ENCODE measurements around the gene HGFAC.

The HGFAC gene

GRCh38 chr4:3470244-3471097 lies 28.7 kb downstream of the HGFAC start:
- in situ Hi-C loops (cut with MboI; ENCODE audit: low sequenced_read_pairs) = no loop called here
- Histone ChIP-seq H3K4me3 (no peak overlapping the region), H3K9me3 (no peaks in the 10 kb centered on the region), H3K4me1 (no peaks in the 10 kb centered on the region), H3K27me3 (ENCODE audit: low read depth) (peaks cover 4% of the 10 kb centered on the region; the same call in 1 of the 2 replicates), H3K36me3 (replicated peaks) (no peaks in the 10 kb centered on the region)
- no peak for DNase-seq (ENCODE audit: low spot score in 2 of 2)

- no peak for DNase-seq (ENCODE audit: low spot score in 2 of 2)
- Histone ChIP-seq H3K9me3 (no peaks in the 10 kb centered on the region), H3K4me1 (no peaks in the 10 kb centered on the region), H3K27me3 (ENCODE audit: low read depth) (peaks cover 4% of the 10 kb centered on the region; the same call in 1 of the 2 replicates), H3K36me3 (replicated peaks) (no peaks in the 10 kb centered on the region), H3K4me3 (no peak overlapping the region)
- in situ Hi-C loops (cut with MboI; ENCODE audit: low sequenced_read_pairs) = no loop called here
Measured at GRCh38 chr4:3471098-3471760, 29.5 kb downstream of the HGFAC start.

DNA sequence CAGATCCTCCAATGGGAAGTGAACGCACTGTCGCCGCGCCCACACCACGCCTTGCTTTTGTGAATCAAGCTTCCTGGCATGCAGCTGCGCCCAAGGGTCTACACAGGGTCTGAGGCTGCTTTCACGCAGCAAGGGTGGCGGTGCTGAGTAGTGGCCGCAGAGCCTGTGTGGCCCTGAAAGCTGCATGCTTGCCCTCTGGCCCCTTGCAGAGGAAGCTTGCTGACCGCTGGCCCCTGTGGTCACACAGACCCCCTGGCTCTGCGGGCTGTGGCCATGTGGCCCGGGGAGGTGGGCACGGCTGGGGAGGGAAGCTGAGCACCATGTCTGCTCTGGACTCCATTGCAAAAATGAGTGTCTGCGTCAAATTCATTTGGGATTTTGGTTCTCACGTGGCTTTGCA lies 30.1 kb downstream of the HGFAC start:
- peaks cover 10% of the 10 kb centered on the region; the same call in 1 of the 2 replicates for H3K27me3 ChIP-seq (ENCODE audit: low read depth)
- in situ Hi-C loops (cut with MboI; ENCODE audit: low sequenced_read_pairs) = no loop called here
- H3K4me3 ChIP-seq = no peak overlapping the region
- H3K9me3 ChIP-seq = no peaks in the 10 kb centered on the region
- H3K4me1 ChIP-seq = no peaks in the 10 kb centered on the region
- H3K36me3 ChIP-seq (replicated peaks) = no peaks in the 10 kb centered on the region
- no peak for DNase-seq (ENCODE audit: low spot score in 2 of 2)

GRCh38 chr4:3472411-3473141 lies 30.8 kb downstream of the HGFAC start:
- no peaks in the 10 kb centered on the region for H3K4me1 ChIP-seq
- H3K27me3 ChIP-seq (ENCODE audit: low read depth) = peaks cover 10% of the 10 kb centered on the region; the same call in 1 of the 2 replicates
- in situ Hi-C loops (cut with MboI; ENCODE audit: low sequenced_read_pairs) = no loop called here
- no peaks in the 10 kb centered on the region for H3K36me3 ChIP-seq (replicated peaks)
- H3K9me3 ChIP-seq = no peaks in the 10 kb centered on the region
- DNase-seq (ENCODE audit: low spot score in 2 of 2) = no peak
- H3K4me3 ChIP-seq = no peak overlapping the region

GRCh38 chr4:3473181-3473950 lies 31.6 kb downstream of the HGFAC start:
- in situ Hi-C loops (cut with MboI; ENCODE audit: low sequenced_read_pairs) = no loop called here
- no peaks in the 10 kb centered on the region for H3K36me3 ChIP-seq (replicated peaks)
- H3K4me1 ChIP-seq = no peaks in the 10 kb centered on the region
- peaks cover 10% of the 10 kb centered on the region; the same call in 1 of the 2 replicates for H3K27me3 ChIP-seq (ENCODE audit: low read depth)
- no peak overlapping the region for H3K4me3 ChIP-seq
- DNase-seq (ENCODE audit: low spot score in 2 of 2) = no peak
- no peaks in the 10 kb centered on the region for H3K9me3 ChIP-seq

GRCh38 chr4:3473996-3474765 lies 32.4 kb downstream of the HGFAC start:
- Histone ChIP-seq H3K27me3 (ENCODE audit: low read depth) (peaks cover 10% of the 10 kb centered on the region; the same call in 1 of the 2 replicates), H3K9me3 (no peaks in the 10 kb centered on the region), H3K4me1 (no peaks in the 10 kb centered on the region), H3K36me3 (replicated peaks) (no peaks in the 10 kb centered on the region), H3K4me3 (no peak overlapping the region)
- no peak for DNase-seq (ENCODE audit: low spot score in 2 of 2)
- in situ Hi-C loops (cut with MboI; ENCODE audit: low sequenced_read_pairs) = no loop called here

DNA sequence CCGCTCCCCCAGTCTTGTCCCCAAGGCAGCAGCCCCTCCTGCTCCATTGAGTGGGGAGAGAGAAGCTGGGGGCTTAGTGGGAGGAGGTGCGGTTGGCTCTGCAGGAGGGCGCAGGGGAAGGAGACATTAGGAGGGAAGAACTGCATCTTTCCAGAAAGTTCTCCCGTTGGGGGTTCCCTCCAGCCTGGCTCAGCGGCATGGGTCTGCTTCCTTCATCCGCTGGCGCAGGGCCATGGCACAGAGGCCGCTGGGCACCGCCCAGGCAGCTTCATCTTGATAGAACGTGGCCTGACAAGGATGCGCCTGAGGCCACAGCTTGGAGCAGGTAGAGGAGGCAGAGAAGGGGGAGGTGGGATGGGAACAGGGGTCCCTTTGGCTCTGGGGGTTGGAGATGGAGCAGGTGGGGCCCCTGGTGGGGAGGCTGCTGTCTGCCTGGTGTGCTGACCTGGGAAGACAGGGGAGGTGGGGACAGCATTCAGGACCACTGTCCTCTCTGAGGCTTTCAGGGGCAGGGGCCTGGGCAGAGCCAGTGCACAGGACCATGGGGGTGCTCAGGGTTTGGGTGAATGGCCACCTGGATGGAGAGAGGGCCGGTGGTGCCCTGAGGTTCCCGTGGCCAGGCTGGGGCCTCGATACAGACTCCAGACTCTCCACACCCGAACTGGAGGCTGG lies 33.4 kb downstream of the HGFAC start:
- H3K4me3 ChIP-seq = no peak overlapping the region
- H3K27me3 ChIP-seq (ENCODE audit: low read depth) = peaks cover 10% of the 10 kb centered on the region; the same call in 1 of the 2 replicates
- H3K4me1 ChIP-seq = no peaks in the 10 kb centered on the region
- no peak for DNase-seq (ENCODE audit: low spot score in 2 of 2)
- H3K36me3 ChIP-seq (replicated peaks) = no peaks in the 10 kb centered on the region
- no peaks in the 10 kb centered on the region for H3K9me3 ChIP-seq
- in situ Hi-C loops (cut with MboI; ENCODE audit: low sequenced_read_pairs) = no loop called here

GRCh38 chr4:3475713-3476260 lies 34.0 kb downstream of the HGFAC start:
- in situ Hi-C loops (cut with MboI; ENCODE audit: low sequenced_read_pairs) = no loop called here
- no peaks in the 10 kb centered on the region for H3K36me3 ChIP-seq (replicated peaks)

GRCh38 chr4:3476341-3476747 lies 34.6 kb downstream of the HGFAC start:
- Histone ChIP-seq H3K36me3 (replicated peaks) (no peaks in the 10 kb centered on the region), H3K27me3 (ENCODE audit: low read depth) (peaks cover 10% of the 10 kb centered on the region; the same call in 1 of the 2 replicates), H3K4me3 (no peak overlapping the region), H3K9me3 (no peaks in the 10 kb centered on the region), H3K4me1 (no peaks in the 10 kb centered on the region)
- no peak for DNase-seq (ENCODE audit: low spot score in 2 of 2)
- in situ Hi-C loops (cut with MboI; ENCODE audit: low sequenced_read_pairs) = no loop called here

More at GRCh38 chr4:3475713-3476260, 34.0 kb downstream of the HGFAC start:
- Histone ChIP-seq H3K4me1 (no peaks in the 10 kb centered on the region), H3K9me3 (no peaks in the 10 kb centered on the region), H3K4me3 (no peak overlapping the region), H3K27me3 (ENCODE audit: low read depth) (peaks cover 10% of the 10 kb centered on the region; the same call in 1 of the 2 replicates)
- no peak for DNase-seq (ENCODE audit: low spot score in 2 of 2)

DNA sequence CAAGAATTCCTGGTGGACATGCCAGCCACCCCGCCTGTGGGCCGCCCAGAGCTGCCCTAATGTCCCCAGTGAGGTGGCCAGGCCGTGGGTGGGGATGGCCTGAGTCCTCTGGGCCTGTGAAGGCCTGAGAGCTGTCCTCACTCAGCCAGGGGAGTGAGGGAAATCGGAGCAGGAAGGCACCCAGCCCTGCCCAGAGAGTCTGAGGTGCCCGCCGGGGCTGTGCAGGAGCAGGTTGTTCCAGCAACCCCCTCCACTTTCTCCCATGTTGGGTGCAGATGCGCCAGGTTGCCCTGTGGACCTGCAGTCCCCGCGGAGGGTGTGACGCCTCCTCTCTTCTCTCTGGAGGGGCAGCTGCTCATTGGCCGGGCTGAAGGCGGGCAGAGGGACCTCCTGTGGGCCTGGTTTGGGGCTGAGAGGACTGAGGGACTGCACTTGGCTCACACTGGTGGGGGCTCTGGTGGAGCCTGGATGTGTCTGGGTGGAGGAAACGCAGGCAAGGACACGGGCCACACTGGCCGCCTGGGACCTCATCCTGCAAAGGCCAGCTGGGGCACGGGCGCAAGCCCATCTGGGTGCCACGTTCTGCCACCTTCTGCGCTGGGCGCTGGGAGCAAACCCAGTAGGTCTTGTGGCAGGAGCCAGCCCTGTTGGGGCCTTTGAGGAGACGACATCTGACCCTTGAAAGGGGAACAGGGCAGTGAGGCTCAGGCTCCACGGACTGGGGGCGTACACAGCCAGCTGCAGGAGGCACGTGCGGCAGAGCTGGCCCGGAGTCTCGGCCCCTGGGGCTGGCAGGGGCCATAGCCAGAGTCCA lies 35.4 kb downstream of the HGFAC start:
- Histone ChIP-seq H3K27me3 (ENCODE audit: low read depth) (peaks cover 14% of the 10 kb centered on the region), H3K9me3 (no peaks in the 10 kb centered on the region), H3K4me1 (no peaks in the 10 kb centered on the region), H3K4me3 (no peak overlapping the region), H3K36me3 (replicated peaks) (no peaks in the 10 kb centered on the region)
- no peak for DNase-seq (ENCODE audit: low spot score in 2 of 2)
- in situ Hi-C loops (cut with MboI; ENCODE audit: low sequenced_read_pairs) = no loop called here

- Histone ChIP-seq H3K4me3 (no peak overlapping the region), H3K27me3 (ENCODE audit: low read depth) (peaks cover 19% of the 10 kb centered on the region), H3K4me1 (no peaks in the 10 kb centered on the region), H3K36me3 (replicated peaks) (no peaks in the 10 kb centered on the region), H3K9me3 (no peaks in the 10 kb centered on the region)
- in situ Hi-C loops (cut with MboI; ENCODE audit: low sequenced_read_pairs) = no loop called here
- no peak for DNase-seq (ENCODE audit: low spot score in 2 of 2)
Measured at GRCh38 chr4:3477750-3478430, 36.1 kb downstream of the HGFAC start.

All from HAP-1 (cell line).